HG03039 (cell line): ENCODE results near the gene LTBP1.

Source experiments
- ATAC-seq: cut with Tn5 transposase; IDR thresholded peaks from one replicate; pipeline ENCODE4 v1.9.1; 2021; ENCODE audit warnings: mild to moderate bottlenecking, moderate library complexity; ENCODE audit not compliant: unreplicated experiment

Gene LTBP1

GRCh38 chr2:33289961-33290360, 343.2 kb downstream of the LTBP1 start:
- ATAC-seq: no peak

GRCh38 chr2:33291278-33292013, 344.7 kb downstream of the LTBP1 start:
- no peak for ATAC-seq

- no peak for ATAC-seq
Observed at GRCh38 chr2:33292063-33292462, 345.3 kb downstream of the LTBP1 start.

GRCh38 chr2:33292981-33293595, 346.3 kb downstream of the LTBP1 start:
- ATAC-seq: no peak

- ATAC-seq: no peak
Observed at GRCh38 chr2:33298233-33298632, 351.5 kb downstream of the LTBP1 start.

- no peak for ATAC-seq
Observed at GRCh38 chr2:33301355-33301754, 354.6 kb downstream of the LTBP1 start.

- ATAC-seq: no peak
Observed at GRCh38 chr2:33302348-33302747, 355.6 kb downstream of the LTBP1 start.

- no peak for ATAC-seq
Observed at GRCh38 chr2:33304032-33304864, 357.5 kb downstream of the LTBP1 start.

GRCh38 chr2:33307659-33308270, 361.0 kb downstream of the LTBP1 start:
- no peak for ATAC-seq

- no peak for ATAC-seq
Observed at GRCh38 chr2:33312355-33312754, 365.6 kb downstream of the LTBP1 start.

- ATAC-seq: no peak
Observed at GRCh38 chr2:33313039-33313438, 366.3 kb downstream of the LTBP1 start.

GRCh38 chr2:33314541-33314940, 367.8 kb downstream of the LTBP1 start:
- ATAC-seq: no peak

- no peak for ATAC-seq
Observed at GRCh38 chr2:33316328-33316727, 369.6 kb downstream of the LTBP1 start.

GRCh38 chr2:33317369-33318007, 370.7 kb downstream of the LTBP1 start:
- ATAC-seq: no peak

GRCh38 chr2:33318456-33318855, 371.7 kb downstream of the LTBP1 start:
- ATAC-seq: no peak

- ATAC-seq: no peak
Observed at GRCh38 chr2:33320573-33320972, 373.8 kb downstream of the LTBP1 start.

- ATAC-seq: peak; percentile 71
Observed at GRCh38 chr2:33321236-33321771, 374.6 kb downstream of the LTBP1 start.

GRCh38 chr2:33321876-33322483, 375.2 kb downstream of the LTBP1 start:
- no peak for ATAC-seq

GRCh38 chr2:33322612-33323011, 375.9 kb downstream of the LTBP1 start:
- ATAC-seq: no peak

- no peak for ATAC-seq
Observed at GRCh38 chr2:33323957-33324356, 377.2 kb downstream of the LTBP1 start.
